ENCODE measurements around the gene DNAJB13.

DNAJB13 gene

GRCh38 chr11:73988227-73988626 is 37.4 kb downstream of the DNAJB13 start:
- no peak for DNase-seq (ENCODE audit: low spot score)
- no peak for TF ChIP-seq CTCF (IDR thresholded peaks at IDR 0.05; ENCODE audit: extremely low read depth, insufficient read depth, missing control alignments)
- in situ Hi-C loops (cut with MboI; ENCODE audit: low pct_unique_long_range_greater_than_20kb, low sequenced_read_pairs, unreplicated experiment), result no loop called here

- no peak for TF ChIP-seq CTCF (IDR thresholded peaks at IDR 0.05; ENCODE audit: extremely low read depth, insufficient read depth, missing control alignments)
- DNase-seq (ENCODE audit: low spot score), result no peak
- in situ Hi-C loops (cut with MboI; ENCODE audit: low pct_unique_long_range_greater_than_20kb, low sequenced_read_pairs, unreplicated experiment), result no loop called here
Observed at GRCh38 chr11:73989156-73989555, 38.3 kb downstream of the DNAJB13 start.

GRCh38 chr11:73990730-73991129 is 39.9 kb downstream of the DNAJB13 start:
- in situ Hi-C loops (cut with MboI; ENCODE audit: low pct_unique_long_range_greater_than_20kb, low sequenced_read_pairs, unreplicated experiment), result no loop called here
- TF ChIP-seq CTCF (IDR thresholded peaks at IDR 0.05; ENCODE audit: extremely low read depth, insufficient read depth, missing control alignments), result no peak

GRCh38 chr11:73991471-73992006 is 40.7 kb downstream of the DNAJB13 start:
- TF ChIP-seq CTCF (IDR thresholded peaks at IDR 0.05; ENCODE audit: extremely low read depth, insufficient read depth, missing control alignments), result no peak
- in situ Hi-C loops (cut with MboI; ENCODE audit: low pct_unique_long_range_greater_than_20kb, low sequenced_read_pairs, unreplicated experiment), result no loop called here
- no peak for DNase-seq (ENCODE audit: low spot score)

More at GRCh38 chr11:73990730-73991129, 39.9 kb downstream of the DNAJB13 start:
- DNase-seq (ENCODE audit: low spot score), result no peak

GRCh38 chr11:73995247-73995646 is 44.4 kb downstream of the DNAJB13 start:
- TF ChIP-seq CTCF (IDR thresholded peaks at IDR 0.05; ENCODE audit: extremely low read depth, insufficient read depth, missing control alignments), result no peak
- DNase-seq (ENCODE audit: low spot score), result no peak
- in situ Hi-C loops (cut with MboI; ENCODE audit: low pct_unique_long_range_greater_than_20kb, low sequenced_read_pairs, unreplicated experiment), result no loop called here

GRCh38 chr11:73995731-73996130 is 44.9 kb downstream of the DNAJB13 start:
- TF ChIP-seq CTCF (IDR thresholded peaks at IDR 0.05; ENCODE audit: extremely low read depth, insufficient read depth, missing control alignments), result no peak
- in situ Hi-C loops (cut with MboI; ENCODE audit: low pct_unique_long_range_greater_than_20kb, low sequenced_read_pairs, unreplicated experiment), result no loop called here
- no peak for DNase-seq (ENCODE audit: low spot score)

All from GM13977 (cell line).